ENCODE results near the gene BRAF.

DNA sequence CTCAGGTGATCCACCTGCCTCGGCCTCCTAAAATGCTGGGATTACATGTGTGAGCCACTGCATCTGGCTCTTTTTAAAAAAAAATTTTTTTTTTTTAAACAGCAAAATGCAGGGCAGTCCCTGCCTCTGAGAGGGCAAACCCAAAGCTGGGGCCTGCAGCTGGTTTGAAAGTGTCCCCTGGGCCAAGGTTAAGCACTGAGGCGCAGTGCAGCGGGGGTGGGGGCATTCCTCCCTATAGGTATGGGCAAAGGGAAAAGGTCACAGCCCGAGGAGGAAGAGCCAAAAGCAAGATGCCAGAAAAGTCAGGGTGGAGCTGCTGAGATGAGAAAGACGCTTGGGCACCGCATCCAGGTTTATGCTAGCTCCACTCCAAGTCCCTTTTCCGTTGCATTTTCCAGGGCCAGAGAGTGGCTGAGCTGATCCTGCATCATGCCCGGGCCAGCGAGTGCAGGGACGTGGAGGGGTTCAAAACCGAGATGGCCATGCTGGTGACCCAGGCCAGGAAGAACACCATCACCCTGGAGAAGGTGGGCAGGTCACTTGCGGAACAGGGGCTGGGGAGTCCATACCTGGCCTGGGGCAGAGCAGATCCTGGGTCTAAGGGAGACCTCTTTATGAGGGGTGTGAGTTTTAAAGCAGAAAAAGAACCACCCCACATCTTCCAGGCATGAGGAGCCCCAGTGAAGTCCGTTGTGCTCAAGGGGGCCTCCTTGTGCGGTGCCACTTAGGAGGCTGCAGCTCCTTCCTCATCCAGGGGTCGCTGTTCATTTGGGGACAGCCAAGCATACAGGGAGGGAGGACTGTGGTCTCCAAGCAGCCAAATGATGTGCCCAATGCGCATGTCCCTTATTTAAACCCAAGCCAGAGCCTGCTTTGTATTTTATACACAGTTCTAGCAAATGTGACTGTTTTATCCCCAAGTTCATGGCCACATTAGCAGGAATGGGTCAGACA lies 235.3 kb downstream of the BRAF start:
- TF ChIP-seq, protein P1, sequence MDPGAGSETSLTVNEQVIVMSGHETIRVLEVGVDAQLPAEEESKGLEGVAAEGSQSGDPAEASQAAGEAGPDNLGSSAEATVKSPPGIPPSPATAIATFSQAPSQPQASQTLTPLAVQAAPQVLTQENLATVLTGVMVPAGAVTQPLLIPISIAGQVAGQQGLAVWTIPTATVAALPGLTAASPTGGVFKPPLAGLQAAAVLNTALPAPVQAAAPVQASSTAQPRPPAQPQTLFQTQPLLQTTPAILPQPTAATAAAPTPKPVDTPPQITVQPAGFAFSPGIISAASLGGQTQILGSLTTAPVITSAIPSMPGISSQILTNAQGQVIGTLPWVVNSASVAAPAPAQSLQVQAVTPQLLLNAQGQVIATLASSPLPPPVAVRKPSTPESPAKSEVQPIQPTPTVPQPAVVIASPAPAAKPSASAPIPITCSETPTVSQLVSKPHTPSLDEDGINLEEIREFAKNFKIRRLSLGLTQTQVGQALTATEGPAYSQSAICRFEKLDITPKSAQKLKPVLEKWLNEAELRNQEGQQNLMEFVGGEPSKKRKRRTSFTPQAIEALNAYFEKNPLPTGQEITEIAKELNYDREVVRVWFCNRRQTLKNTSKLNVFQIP (CRISPR knock-in tag; IDR thresholded peaks at IDR 0.05; ENCODE audit: borderline replicate concordance, low read depth) = no peak
- TF ChIP-seq TCF4 (CRISPR knock-in tag; IDR thresholded peaks at IDR 0.05; ENCODE audit: borderline replicate concordance) (no peak), ISL1 (CRISPR knock-in tag; IDR thresholded peaks at IDR 0.05) (no peak), ZNF8 (CRISPR knock-in tag; IDR thresholded peaks at IDR 0.05) (no peak), OSR1 (CRISPR knock-in tag; IDR thresholded peaks at IDR 0.05) (no peak), ARNTL (CRISPR knock-in tag; IDR thresholded peaks at IDR 0.05; ENCODE audit: borderline replicate concordance, low read depth) (no peak), ZFP30 (CRISPR knock-in tag; IDR thresholded peaks at IDR 0.05) (no peak), BACH2 (CRISPR knock-in tag; IDR thresholded peaks at IDR 0.05; ENCODE audit: borderline replicate concordance) (no peak)
- TF ChIP-seq, protein P2, sequence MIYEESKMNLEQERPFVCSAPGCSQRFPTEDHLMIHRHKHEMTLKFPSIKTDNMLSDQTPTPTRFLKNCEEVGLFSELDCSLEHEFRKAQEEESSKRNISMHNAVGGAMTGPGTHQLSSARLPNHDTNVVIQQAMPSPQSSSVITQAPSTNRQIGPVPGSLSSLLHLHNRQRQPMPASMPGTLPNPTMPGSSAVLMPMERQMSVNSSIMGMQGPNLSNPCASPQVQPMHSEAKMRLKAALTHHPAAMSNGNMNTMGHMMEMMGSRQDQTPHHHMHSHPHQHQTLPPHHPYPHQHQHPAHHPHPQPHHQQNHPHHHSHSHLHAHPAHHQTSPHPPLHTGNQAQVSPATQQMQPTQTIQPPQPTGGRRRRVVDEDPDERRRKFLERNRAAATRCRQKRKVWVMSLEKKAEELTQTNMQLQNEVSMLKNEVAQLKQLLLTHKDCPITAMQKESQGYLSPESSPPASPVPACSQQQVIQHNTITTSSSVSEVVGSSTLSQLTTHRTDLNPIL (CRISPR knock-in tag; IDR thresholded peaks at IDR 0.05; ENCODE audit: low read depth) = no peak
